NCI-H128 (cell line): Measurements from ENCODE around the gene STK35.

Source experiments
- DNase-seq: peaks from one replicate; lab custom pipeline; 2025; ENCODE audit not compliant: unreplicated experiment; lab: John Stamatoyannopoulos, UW

The STK35 gene

GRCh38 chr20:2104236-2104635 is 2.6 kb downstream of the STK35 start:
- no peak for DNase-seq

DNA sequence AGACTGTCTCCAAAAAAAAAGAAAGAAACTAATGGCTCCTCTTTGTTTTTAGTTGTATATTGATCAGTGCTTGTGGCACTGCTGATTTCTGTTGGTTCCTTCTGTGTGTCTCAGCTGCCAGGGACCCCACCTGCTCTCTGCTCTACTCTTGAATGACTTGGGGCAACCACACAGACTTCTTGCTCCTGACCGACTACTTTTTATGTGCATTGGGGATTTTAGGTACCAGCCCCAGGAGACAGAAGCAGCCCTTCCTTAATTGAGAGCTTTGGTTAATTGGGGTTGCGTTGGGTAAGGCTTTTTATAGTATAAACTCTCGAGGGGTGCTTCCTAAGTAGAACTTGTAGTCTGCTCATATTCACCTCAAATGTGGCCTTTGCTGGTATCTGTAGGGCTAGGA is 6.9 kb downstream of the STK35 start:
- DNase-seq = no peak

- DNase-seq = no peak
These were observed 7.4 kb downstream of the STK35 start for GRCh38 chr20:2108987-2109386.

DNA sequence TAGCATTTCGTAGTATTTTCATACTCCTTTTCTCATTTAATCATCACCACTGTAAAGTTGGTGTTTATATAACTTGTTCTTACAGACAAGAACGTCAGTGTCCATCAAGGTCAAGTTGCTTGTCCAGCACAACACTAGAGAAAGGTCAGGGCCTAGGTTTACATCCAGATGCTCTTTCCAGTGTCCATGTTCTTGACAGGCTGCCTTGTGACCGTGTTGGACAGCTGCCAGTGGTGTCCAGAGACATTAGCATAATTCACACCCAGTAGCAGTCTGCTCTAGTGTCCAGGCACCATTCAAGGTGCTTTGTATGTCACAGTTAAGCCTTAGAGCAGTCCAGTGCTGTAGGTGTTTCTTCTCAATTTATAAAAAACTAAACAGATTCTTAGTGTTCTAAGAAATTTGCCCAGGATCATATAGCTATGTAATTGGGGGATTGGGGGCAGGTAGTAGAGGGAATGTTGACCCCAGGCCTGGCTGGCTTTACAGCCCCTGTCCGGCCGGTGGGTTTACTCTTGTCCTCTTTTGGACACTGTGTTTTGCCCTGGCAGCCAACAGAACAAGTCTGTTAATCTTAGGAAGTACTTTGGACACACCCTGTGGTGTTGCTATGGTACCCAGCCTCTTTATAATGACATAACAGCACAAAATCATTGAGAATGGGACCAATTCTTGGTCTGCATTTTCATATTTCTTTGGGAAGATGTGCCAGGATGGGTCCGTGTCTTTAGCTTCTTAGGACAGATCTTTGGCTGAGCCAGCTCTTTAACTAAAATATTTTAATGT is 8.0 kb downstream of the STK35 start:
- DNase-seq = no peak

- no peak for DNase-seq
These were observed 11.3 kb downstream of the STK35 start for GRCh38 chr20:2112910-2113309.

DNA sequence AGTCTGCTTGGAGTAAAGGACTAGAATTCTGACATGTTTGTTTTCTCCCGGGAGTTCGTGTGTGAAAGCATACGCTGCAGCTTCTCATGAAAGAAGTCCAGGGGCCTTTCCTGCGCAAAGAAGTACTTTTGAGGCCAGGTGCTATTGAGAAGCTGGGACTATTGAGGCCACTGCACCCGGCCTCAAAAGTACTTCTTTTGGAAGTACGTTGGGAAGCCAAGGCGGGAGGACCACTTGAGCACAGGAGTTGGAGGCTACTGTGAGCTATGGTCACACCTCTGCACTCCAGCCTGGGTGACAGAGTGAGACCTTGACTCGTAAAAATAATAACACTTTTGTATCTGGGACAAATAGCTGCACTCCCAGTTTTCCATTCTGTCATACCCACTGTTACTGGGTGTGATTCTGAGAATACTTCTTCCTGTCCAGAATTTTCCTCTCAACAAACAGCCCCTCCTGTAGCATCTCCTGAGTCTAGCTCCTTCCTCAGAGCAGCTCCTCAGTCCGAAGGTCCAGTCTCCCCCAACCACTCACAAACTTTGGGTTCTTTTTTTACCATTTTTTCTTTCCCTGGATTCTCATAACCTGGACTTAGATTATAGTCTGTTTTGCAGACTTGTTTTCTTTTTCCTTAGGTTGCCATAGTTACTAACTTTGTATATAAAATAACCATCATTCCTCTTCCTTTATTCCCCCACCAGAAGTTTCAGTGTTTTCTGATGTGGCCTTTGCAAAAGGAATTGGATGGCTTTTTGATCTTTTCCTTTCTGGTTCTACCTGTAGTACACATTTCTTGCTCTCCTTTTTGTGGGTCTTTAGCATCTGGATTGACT is 12.7 kb downstream of the STK35 start:
- no peak for DNase-seq

GRCh38 chr20:2114990-2115681 is 13.5 kb downstream of the STK35 start:
- DNase-seq = no peak

DNA sequence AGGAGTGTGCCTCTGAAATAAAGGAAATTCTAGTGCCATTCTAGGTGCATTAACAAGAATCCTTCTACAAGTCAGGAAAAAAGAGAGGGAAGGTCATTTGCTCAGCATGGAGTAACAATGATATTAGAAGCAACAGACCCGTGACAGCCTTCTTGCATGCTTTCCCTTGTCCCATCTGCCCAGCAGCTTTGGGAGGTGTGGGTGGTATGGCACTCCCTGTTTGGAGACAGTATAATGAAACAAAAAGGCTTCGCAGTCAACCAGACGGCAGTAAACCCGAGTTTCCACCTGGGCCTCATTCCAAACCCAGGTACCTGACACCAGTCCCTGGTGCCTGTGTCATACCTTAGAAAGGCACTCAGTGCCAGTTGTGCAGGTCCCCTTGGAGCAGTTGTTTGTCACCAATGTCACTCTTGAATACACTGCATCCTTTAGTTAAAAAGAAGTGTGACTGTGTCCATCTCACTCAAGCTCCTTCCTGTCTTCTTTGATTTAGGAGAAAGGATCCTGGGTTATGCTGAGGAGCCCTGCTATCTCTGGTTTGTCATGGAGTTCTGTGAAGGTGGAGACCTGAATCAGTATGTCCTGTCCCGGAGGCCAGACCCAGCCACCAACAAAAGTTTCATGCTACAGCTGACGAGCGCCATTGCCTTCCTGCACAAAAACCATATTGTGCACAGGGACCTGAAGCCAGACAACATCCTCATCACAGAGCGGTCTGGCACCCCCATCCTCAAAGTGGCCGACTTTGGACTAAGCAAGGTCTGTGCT is 14.7 kb downstream of the STK35 start:
- DNase-seq = no peak

GRCh38 chr20:2118783-2119182 is 17.2 kb downstream of the STK35 start:
- DNase-seq = no peak

- DNase-seq = no peak
These were observed 21.3 kb downstream of the STK35 start for GRCh38 chr20:2122936-2123335.

- DNase-seq = no peak
These were observed 22.1 kb downstream of the STK35 start for GRCh38 chr20:2123720-2124119.

GRCh38 chr20:2124564-2125213 is 23.1 kb downstream of the STK35 start:
- no peak for DNase-seq

DNA sequence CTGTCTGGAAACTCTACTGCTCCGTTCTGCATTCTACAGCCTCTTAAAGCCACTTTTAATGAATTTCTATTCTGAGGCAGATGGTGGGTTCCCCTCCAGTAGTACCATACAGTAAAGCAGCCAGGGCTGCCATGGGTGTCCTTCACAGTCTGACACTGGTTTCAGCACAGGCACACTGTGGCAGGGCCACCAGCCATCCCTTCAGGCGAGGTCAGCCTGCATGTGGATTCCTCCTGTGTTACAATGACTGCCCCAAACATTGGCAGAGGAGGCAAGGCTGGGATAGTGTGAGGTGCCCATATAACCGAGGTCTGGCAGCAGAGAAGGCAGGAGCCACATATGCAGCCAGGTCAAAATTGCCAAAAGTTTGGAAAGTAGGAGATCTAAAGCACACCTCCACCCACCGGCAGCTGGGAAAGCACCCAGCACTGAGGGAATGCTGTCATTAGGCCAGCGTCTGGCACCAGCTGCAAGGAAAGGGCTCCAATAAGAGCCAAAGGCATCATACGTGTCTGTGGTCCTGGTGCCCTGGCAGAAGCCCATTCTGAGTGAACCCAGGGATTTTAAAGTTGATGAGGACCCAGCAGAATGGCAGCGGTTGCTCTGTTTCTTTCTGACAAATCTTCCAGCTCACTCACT is 24.0 kb downstream of the STK35 start:
- no peak for DNase-seq

DNA sequence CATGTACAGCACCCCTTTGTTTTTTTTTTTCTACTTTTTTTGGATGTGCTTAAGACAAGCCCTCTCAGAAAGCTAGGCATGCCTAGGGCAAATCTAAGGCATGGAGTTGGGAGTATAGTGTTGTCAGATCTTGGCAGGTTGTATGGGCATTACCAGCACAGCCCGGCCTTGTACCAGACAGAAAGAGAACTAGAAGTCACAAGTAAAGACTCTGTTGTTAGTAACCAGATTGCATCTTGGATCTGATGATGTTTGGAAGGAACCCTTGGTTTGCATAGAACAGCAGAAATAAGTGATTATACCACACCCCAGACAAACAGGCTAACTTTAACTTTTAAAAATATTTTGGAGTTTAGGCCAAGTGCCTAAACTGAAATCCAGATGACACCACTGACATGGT is 25.6 kb downstream of the STK35 start:
- DNase-seq = no peak

DNA sequence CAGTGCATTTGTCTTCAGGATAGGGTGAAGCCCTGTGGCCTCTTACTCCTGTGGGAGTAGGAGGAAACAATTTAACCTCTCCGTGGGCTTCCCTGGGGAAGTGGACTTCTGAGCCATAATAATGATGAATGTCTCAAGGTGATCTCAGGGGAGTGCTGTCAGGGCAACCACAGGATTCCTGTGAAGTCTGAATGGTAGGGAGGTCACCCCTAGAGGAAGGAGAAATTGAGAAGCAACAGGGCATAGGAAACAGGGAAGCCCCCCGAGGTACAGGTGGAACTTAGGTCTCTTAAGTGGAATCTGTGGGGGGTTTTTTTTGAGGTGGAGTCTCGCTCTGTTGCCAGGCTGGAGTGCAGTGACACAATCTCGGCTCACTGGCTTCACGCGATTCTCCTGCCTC is 26.9 kb downstream of the STK35 start:
- DNase-seq = no peak

- DNase-seq = no peak
These were observed 28.5 kb downstream of the STK35 start for GRCh38 chr20:2130062-2130591.

DNA sequence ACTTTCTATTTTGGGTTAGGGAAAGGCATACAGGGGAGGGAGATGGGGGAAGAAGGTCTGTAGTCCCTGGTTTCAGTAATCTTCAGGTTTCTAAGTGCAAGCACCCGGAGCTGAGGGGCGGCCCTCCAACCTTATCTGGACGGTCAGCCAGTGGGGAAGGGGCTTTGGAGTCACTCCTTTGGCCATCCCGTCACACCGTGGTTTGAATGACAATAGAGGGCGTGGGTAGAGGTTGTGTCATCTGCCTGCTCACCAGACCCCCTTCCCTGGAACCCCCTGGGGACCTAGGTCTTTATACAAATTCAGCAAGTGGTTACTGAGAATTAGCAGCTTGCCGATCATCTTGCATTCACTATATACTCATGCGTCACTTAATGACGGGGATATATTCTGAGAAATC is 29.1 kb downstream of the STK35 start:
- DNase-seq = no peak

- DNase-seq = no peak
These were observed 29.7 kb downstream of the STK35 start for GRCh38 chr20:2131366-2131765.

- no peak for DNase-seq
These were observed 30.9 kb downstream of the STK35 start for GRCh38 chr20:2132461-2132901.
